Measurements from ENCODE around the gene ETV3.

The ETV3 gene

DNA sequence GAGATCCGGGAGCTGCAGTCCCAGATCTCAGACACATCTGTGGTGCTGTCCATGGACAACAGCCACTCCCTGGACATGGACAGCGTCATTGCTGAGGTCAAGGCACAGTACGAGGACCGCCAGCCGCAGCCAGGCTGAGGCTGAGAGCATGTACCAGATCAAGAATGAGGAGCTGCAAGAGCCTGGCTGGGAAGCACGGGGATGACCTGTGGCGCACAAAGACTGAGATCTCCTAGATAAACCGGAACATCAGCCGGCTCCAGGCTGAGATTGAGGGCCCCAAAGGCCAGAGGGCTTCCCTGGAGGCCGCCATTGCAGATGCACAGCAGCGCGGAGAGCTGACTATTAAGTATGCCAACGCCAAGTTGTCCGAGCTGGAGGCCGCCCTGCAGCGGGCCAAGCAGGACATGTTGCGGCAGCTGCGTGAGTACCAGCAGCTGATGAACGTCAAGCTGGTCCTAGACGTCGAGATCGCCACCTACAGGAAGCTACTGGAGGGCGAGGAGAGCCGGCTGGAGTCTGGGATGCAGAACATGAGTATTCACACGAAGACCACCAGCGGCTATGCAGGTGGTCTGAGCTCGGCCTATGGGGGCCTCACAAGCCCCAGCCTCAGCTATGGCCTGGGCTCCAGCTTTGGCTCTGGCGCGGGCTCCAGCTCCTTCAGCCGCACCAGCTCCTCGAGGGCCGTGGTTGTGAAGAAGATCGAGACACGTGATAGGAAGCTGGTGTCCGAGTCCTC is 64.1 kb downstream of the ETV3 start:
- no peak for TF ChIP-seq SIN3A (IDR thresholded peaks at IDR 0.05; ENCODE audit: borderline replicate concordance, insufficient read depth, low read length)
- TF ChIP-seq, protein P1, sequence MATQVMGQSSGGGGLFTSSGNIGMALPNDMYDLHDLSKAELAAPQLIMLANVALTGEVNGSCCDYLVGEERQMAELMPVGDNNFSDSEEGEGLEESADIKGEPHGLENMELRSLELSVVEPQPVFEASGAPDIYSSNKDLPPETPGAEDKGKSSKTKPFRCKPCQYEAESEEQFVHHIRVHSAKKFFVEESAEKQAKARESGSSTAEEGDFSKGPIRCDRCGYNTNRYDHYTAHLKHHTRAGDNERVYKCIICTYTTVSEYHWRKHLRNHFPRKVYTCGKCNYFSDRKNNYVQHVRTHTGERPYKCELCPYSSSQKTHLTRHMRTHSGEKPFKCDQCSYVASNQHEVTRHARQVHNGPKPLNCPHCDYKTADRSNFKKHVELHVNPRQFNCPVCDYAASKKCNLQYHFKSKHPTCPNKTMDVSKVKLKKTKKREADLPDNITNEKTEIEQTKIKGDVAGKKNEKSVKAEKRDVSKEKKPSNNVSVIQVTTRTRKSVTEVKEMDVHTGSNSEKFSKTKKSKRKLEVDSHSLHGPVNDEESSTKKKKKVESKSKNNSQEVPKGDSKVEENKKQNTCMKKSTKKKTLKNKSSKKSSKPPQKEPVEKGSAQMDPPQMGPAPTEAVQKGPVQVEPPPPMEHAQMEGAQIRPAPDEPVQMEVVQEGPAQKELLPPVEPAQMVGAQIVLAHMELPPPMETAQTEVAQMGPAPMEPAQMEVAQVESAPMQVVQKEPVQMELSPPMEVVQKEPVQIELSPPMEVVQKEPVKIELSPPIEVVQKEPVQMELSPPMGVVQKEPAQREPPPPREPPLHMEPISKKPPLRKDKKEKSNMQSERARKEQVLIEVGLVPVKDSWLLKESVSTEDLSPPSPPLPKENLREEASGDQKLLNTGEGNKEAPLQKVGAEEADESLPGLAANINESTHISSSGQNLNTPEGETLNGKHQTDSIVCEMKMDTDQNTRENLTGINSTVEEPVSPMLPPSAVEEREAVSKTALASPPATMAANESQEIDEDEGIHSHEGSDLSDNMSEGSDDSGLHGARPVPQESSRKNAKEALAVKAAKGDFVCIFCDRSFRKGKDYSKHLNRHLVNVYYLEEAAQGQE (IDR thresholded peaks at IDR 0.05; ENCODE audit: insufficient read depth in 1 of 2, low read depth in 2 of 2, low read length in 2 of 2), result peak in 1 of 2 experiments; percentile 30; a peak in 1 of 4 replicates
